ENCODE measurements around the gene NME7.

Gene NME7

GRCh38 chr1:169161496-169162194 lies 206.0 kb downstream of the NME7 start:
- TF ChIP-seq CTCF (IDR thresholded peaks at IDR 0.05; ENCODE audit: control extremely low read depth, extremely low read depth, low read depth, missing control alignments), result no peak
- ChIA-PET POLR2A (no interaction called here), CTCF (interaction anchor here (1.4 to 2.1 kb wide), 3 partner anchors 8 to 20 kb away, joined by 4 to 5 read pairs (median 4); no protein-coding TSS in a partner anchor)
- DNase-seq (ENCODE audit: extremely low spot score), result no peak

GRCh38 chr1:169160845-169161495 lies 206.6 kb downstream of the NME7 start:
- no peak for TF ChIP-seq CTCF (IDR thresholded peaks at IDR 0.05; ENCODE audit: control extremely low read depth, extremely low read depth, low read depth, missing control alignments)
- POLR2A ChIA-PET, result no interaction called here
- CTCF ChIA-PET, result interaction anchor here (0.6 to 2.1 kb wide), 5 partner anchors 8 to 547 kb away, joined by 3 to 5 read pairs (median 4); no protein-coding TSS in a partner anchor
- no peak for DNase-seq (ENCODE audit: extremely low spot score)

GRCh38 chr1:169156580-169156979 lies 211.0 kb downstream of the NME7 start:
- no peak for TF ChIP-seq CTCF (IDR thresholded peaks at IDR 0.05; ENCODE audit: control extremely low read depth, extremely low read depth, low read depth, missing control alignments)
- DNase-seq (ENCODE audit: extremely low spot score), result no peak
- ChIA-PET POLR2A (no interaction called here), CTCF (interaction anchor here (0.9 to 1.0 kb wide), 2 partner anchors 22 to 192 kb away, joined by 3 read pairs; no protein-coding TSS in a partner anchor)

- no peak for TF ChIP-seq CTCF (IDR thresholded peaks at IDR 0.05; ENCODE audit: control extremely low read depth, extremely low read depth, low read depth, missing control alignments)
- DNase-seq (ENCODE audit: extremely low spot score), result no peak
- ChIA-PET POLR2A (no interaction called here), CTCF (no interaction called here)
These were observed 211.9 kb downstream of the NME7 start for GRCh38 chr1:169155675-169156074.

- TF ChIP-seq CTCF (IDR thresholded peaks at IDR 0.05; ENCODE audit: control extremely low read depth, extremely low read depth, low read depth, missing control alignments), result no peak
- ChIA-PET CTCF (interaction anchor here (1.0 to 1.1 kb wide), 2 partner anchors 17 to 34 kb away, joined by 3 read pairs; no protein-coding TSS in a partner anchor), POLR2A (no interaction called here)
- no peak for DNase-seq (ENCODE audit: extremely low spot score)
These were observed 216.2 kb downstream of the NME7 start for GRCh38 chr1:169151338-169151837.

GRCh38 chr1:169150641-169151337 lies 216.8 kb downstream of the NME7 start:
- ChIA-PET POLR2A (no interaction called here), CTCF (interaction anchor here (1.1 kb wide), 1 partner anchor 34 kb away, joined by 3 read pairs; no protein-coding TSS in a partner anchor)
- no peak for DNase-seq (ENCODE audit: extremely low spot score)
- TF ChIP-seq CTCF (IDR thresholded peaks at IDR 0.05; ENCODE audit: control extremely low read depth, extremely low read depth, low read depth, missing control alignments), result no peak
